Effector memory CD4-positive, alpha-beta T cell (primary cell): ENCODE data around the gene CALHM5.
"Not testable (repeated sequence)": the region's sequence is repeated elsewhere in the genome, so short reads cannot be mapped to it uniquely, and the experiment has no call there.

Experiments
- DNase-seq, 3 donors: peaks; one replicate each; pipeline ENCODE4 v3.0.0-alpha.2; 2020
- H3K27ac ChIP-seq: 2 replicates; pipeline ENCODE4 v1.7.0; 2013; ENCODE audit warnings: mild to moderate bottlenecking, low read length, moderate library complexity; ENCODE audit not compliant: insufficient read depth, poor library complexity, severe bottlenecking
- H3K27me3 ChIP-seq: replicated peaks from 2 replicates; pipeline ENCODE4 v1.7.0; 2013; ENCODE audit warnings: mild to moderate bottlenecking, low read length; ENCODE audit not compliant: insufficient read depth, control insufficient read depth, poor library complexity, severe bottlenecking
- H3K36me3 ChIP-seq: 2 replicates; pipeline ENCODE4 v1.7.0; 2013; ENCODE audit warnings: mild to moderate bottlenecking, low read length, moderate library complexity; ENCODE audit not compliant: control insufficient read depth, insufficient read depth
- H3K4me1 ChIP-seq: 2 replicates; pipeline ENCODE4 v1.7.0; 2013; ENCODE audit warnings: low read length, mild to moderate bottlenecking; ENCODE audit not compliant: control insufficient read depth, insufficient read depth, poor library complexity, severe bottlenecking
- H3K4me3 ChIP-seq: 2 replicates; pipeline ENCODE4 v1.7.0; 2013; ENCODE audit warnings: low read length, low read depth, mild to moderate bottlenecking; ENCODE audit not compliant: insufficient read depth, poor library complexity, severe bottlenecking
- H3K9me3 ChIP-seq: 2 replicates; pipeline ENCODE4 v1.7.0; 2013; ENCODE audit warnings: mild to moderate bottlenecking, low read length, moderate library complexity; ENCODE audit not compliant: control insufficient read depth

CALHM5 gene

DNA sequence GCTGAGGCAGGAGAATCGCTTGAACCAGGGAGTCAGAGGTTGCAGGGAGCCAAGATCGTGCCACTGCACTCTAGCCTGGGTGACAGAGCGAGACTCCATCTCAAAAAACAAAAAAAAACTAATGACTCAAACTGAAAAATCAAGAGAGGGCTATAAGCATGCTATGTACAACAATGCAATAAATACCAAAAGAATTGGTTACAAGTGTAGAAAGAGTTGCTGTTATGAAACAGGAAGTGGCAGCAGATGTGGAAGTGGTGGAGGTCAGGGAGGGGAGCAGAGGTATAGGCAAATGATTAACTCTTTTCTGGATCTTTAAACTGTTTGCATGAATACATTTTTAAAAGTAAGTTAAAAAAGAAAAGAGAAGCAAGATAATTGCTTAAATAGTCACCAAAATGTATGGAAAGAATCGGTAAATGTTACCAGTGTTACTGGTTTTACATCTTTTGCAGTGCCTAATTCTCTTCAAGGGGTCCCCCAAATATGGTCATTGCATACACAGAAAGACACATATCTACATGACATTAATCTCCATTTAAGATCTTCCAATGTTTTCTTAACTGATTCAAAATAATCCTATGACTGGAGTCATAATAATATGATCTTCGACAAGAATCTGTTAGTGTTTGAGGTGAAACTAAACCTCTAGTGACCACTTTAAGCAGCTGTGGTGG is 35.3 kb upstream of the CALHM5 start:
- Histone ChIP-seq H3K27ac (no peak overlapping the region), H3K27me3 (no peaks in the 10 kb centered on the region), H3K36me3 (no peaks in the 10 kb centered on the region), H3K4me1 (no peaks in the 10 kb centered on the region), H3K4me3 (no peak overlapping the region), H3K9me3 (no peaks in the 10 kb centered on the region)
- no peak for DNase-seq

DNA sequence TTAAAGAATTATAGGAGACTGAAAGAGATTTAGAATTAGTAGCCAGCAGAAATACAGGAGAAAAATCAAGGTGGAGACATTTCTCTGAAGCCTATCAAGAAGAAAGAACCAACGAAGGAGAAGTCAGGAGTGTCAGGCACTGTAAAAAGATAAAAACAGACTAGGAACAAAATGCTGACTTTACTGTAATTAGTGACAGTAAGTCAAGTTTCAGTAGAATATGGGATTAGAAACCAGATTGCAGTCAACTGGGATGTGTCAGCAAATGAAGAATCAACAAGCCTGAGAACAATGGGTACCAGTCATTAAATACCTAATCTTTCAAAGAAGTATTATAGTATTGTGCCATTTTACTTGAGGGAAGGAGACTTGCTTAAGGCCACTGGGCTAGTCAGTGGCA is 28.7 kb upstream of the CALHM5 start:
- no peaks in the 10 kb centered on the region for H3K9me3 ChIP-seq
- H3K4me1 ChIP-seq: no peaks in the 10 kb centered on the region
- no peak overlapping the region for H3K27ac ChIP-seq
- DNase-seq: no peak
- no peak overlapping the region for H3K4me3 ChIP-seq
- no peaks in the 10 kb centered on the region for H3K36me3 ChIP-seq
- no peaks in the 10 kb centered on the region for H3K27me3 ChIP-seq

DNA sequence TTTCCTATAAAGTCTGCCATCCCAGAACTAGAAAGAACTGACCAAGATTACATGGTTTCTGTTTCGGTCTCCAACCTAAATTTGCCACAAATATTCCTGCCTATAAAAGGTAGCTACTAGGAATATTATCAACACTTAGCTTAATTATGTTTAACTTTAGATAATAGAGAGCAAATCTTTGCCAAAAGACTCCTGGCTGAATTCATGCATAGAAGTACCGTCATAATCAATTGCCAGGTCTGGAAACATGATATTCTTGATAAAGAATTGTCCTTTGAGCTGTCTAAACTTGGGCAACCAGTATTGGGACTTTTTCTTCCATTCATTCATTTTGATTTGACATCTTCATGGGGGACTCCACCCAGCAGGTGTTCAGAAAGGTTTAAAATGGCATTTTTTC is 27.8 kb upstream of the CALHM5 start:
- Histone ChIP-seq H3K27me3 (no peaks in the 10 kb centered on the region), H3K9me3 (no peaks in the 10 kb centered on the region), H3K4me1 (no peaks in the 10 kb centered on the region), H3K4me3 (no peak overlapping the region), H3K27ac (no peak overlapping the region), H3K36me3 (no peaks in the 10 kb centered on the region)
- DNase-seq: no peak

DNA sequence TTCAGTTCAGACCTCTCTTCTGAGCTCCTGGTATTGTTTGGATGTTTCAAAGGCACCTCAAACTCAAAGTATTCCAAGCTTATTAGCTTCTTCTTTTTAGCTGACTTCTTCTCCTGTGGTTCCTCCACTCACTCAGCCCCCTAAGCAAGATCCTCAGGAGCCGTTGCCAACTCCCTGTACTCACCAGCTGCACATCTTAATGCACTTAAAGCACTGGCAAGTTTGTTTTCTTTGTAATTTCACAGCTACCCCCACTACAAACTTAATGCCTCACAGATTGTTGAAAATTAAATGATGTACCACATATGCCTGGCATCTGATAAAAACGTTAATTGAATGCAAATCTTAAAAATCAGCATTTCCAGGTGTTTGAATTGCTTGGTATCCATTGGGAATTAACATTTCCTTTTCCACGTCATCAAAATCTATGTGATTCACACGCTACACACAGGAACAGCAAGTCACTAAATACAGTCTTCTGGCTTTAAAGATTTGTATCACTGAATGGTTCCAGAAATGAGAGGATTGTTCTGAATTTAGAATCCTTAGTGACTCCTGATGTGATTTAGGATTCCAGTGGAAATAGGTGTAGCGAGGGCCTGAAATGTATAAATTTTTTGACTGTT is 25.8 kb upstream of the CALHM5 start:
- no peak for DNase-seq
- Histone ChIP-seq H3K4me1 (no peaks in the 10 kb centered on the region), H3K9me3 (no peaks in the 10 kb centered on the region), H3K36me3 (no peaks in the 10 kb centered on the region), H3K4me3 (no peak overlapping the region), H3K27ac (no peak overlapping the region), H3K27me3 (no peaks in the 10 kb centered on the region)

DNA sequence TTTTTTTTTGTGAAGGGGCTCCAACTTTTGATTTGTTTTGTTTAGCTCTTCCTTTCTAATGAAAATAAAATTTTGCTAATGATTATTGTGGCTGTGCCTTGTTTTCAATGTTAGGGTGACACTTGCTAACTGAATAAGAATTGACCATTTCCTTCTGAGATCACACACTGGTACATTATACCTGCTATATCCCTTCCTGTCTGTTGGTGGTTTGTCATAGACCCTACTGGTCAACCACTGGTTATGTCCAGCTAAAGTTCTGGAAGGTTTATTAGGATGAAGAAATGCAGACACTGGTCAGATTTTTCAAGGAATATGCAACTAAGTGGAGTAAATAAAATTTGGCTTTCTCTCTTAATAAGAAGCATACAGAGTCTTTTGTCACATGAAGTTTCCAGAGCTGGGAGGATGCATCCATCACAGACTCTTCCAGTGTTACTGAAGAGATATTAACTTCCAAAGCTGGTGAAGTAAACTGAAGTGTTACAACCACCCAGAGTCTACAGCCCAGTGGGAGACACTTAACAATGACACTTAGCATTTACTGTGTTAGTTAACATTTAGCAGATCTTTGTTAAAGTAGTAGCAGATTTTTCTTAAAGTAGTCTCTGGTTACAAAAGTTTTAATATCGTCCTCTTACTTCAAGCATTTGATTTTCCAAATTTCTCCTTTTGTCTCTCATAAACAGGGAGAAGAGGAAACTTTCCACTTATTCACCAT is 19.7 kb upstream of the CALHM5 start:
- no peaks in the 10 kb centered on the region for H3K27me3 ChIP-seq
- no peaks in the 10 kb centered on the region for H3K4me1 ChIP-seq
- H3K9me3 ChIP-seq: no peaks in the 10 kb centered on the region
- no peak for DNase-seq
- no peak overlapping the region for H3K27ac ChIP-seq
- H3K4me3 ChIP-seq: no peak overlapping the region
- no peaks in the 10 kb centered on the region for H3K36me3 ChIP-seq

DNA sequence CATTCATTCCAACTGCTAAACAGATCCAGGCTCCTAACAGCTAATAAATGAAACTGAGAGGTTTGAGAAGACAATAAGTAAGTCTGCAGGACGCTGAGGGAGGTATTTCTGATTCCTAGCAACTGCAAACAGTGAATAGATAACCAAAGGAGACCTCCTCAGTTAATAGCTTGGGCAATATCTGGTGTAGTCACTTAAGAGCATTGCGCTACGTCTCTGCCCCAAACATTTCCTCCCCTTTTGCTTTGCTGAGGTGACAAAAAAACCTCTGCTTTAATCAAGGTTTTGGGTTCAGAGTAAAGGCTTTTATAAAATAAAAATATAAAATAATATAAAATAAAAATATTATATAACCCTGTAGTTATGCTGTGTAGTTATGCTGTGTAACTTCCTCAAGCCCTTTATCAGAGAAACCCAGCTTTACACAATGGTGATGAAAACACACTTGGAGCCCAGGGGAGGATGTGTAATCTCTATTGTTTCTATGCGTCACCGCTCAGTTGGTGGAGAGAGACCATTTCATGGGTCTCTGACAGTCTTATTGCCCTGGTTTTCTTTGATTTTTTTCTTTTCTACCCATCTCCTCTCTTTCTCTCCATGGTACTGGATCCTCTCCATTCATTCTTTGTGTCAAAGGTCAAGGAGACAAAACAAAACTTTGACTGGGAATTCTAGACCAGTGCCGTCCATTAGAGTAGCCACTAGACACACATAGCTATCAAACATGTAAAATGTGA is 18.9 kb upstream of the CALHM5 start:
- Histone ChIP-seq H3K9me3 (no peaks in the 10 kb centered on the region), H3K4me3 (no peak overlapping the region), H3K4me1 (no peaks in the 10 kb centered on the region), H3K27ac (no peak overlapping the region), H3K27me3 (no peaks in the 10 kb centered on the region), H3K36me3 (no peaks in the 10 kb centered on the region)
- no peak for DNase-seq

DNA sequence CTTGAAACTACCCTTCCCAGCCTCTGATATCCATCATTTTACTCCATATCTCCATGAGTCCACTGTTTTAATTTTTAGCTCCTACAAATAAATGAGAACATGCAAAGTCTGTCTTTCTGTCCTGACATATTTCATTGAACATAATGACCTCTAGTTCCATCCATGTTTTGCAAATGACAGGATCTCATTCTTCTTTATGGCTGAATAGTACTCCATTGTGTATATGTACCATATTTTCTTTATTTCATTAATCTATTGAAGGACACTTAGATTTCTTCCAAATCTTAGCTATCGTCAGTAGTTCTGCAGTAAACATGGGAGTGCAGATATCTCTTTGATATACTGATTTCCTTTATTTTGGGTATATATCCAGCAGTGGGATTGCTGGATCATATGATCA is 16.3 kb upstream of the CALHM5 start:
- H3K4me3 ChIP-seq, H3K36me3 ChIP-seq, H3K27me3 ChIP-seq, H3K4me1 ChIP-seq, H3K9me3 ChIP-seq, DNase-seq, H3K27ac ChIP-seq: not testable (repeated sequence)

DNA sequence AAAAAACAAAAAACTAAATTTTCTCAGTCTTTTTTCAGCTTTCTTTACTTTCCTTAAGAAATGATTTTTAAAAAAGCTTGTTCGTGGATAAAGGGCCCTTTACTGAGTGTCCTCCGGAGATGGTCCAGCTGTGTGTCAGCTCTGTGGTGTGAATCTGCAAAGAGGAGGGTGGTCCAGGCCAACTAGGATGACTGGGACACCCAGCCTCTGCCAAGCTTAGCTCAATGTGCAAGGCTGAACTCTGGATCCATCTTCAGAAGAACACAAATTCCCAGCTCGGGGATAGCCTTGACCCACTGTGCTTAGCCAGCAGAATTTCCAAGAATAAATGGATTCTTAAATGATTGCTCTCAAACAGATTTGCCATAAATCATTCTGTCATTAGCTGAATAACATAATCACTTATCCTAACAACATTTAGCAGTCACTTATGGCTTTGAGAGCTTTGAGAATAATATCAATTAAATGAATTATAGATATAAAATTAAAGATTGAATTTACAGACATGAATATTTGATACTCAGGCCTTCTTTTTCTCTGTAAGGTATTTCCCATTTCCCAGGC is 14.2 kb upstream of the CALHM5 start:
- Histone ChIP-seq H3K27me3 (no peaks in the 10 kb centered on the region), H3K4me3 (no peak overlapping the region), H3K27ac (no peak overlapping the region), H3K9me3 (no peaks in the 10 kb centered on the region), H3K4me1 (no peaks in the 10 kb centered on the region), H3K36me3 (no peaks in the 10 kb centered on the region)
- DNase-seq: no peak

DNA sequence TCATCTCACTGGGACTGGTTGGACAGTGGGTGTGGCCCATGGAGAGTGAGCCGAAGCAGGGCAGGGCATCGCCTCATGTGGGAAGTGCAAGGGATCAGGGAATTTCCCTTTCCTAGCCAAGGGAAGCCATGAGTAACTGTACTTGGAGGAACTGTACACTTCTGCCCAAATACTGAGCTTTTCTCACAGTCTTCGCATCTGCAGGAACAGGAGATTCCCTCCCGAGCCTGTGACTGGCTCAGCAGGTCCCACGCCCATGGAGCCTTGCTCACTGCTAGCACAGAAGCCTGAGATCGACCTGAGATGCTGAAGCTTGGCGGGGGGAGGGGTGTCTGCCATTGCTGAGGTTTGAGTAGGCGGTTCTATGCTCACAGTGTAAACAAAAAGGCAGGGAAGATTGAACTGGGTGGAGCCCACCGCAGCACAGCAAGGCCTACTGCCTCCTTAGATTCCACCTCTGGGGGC is 10.4 kb upstream of the CALHM5 start:
- Histone ChIP-seq H3K36me3 (no peaks in the 10 kb centered on the region), H3K27ac (no peak overlapping the region), H3K4me3 (no peak overlapping the region), H3K9me3 (no peaks in the 10 kb centered on the region), H3K27me3 (no peaks in the 10 kb centered on the region), H3K4me1 (no peaks in the 10 kb centered on the region)
- no peak for DNase-seq
